Kidney glomerular epithelial cell (primary cell): ENCODE results near the gene EDNRA.

Experiments used
- DNase-seq: peaks from one replicate; lab custom pipeline; 2025; lab: John Stamatoyannopoulos, UW

Gene EDNRA

GRCh38 chr4:147498031-147498660, 17.2 kb downstream of the EDNRA start:
- peak; percentile 73 for DNase-seq

DNA sequence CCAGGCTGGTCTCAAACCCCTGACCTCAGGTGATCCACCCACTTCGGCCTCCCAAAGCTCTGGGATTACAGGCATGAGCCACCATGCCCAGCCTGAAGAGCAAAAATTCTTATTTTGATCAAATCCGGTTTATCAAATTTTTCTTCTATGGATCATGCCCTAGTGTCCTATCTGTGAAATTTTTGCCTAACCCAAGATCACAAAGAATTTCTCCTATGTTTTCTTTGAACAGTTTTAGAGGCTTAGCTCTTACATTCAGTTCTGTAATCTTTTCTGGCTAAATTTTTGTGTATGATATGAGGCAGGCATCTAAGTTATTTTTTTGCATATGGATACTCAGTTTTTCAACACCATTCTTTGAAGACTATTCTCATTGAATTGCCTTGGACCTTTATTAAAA, 27.4 kb downstream of the EDNRA start:
- no peak for DNase-seq

- no peak for DNase-seq
These were observed 28.5 kb downstream of the EDNRA start for GRCh38 chr4:147509386-147509785.

GRCh38 chr4:147510962-147511668, 30.2 kb downstream of the EDNRA start:
- no peak for DNase-seq

GRCh38 chr4:147513091-147513490, 32.2 kb downstream of the EDNRA start:
- no peak for DNase-seq

GRCh38 chr4:147513952-147514351, 33.1 kb downstream of the EDNRA start:
- DNase-seq, result no peak

DNA sequence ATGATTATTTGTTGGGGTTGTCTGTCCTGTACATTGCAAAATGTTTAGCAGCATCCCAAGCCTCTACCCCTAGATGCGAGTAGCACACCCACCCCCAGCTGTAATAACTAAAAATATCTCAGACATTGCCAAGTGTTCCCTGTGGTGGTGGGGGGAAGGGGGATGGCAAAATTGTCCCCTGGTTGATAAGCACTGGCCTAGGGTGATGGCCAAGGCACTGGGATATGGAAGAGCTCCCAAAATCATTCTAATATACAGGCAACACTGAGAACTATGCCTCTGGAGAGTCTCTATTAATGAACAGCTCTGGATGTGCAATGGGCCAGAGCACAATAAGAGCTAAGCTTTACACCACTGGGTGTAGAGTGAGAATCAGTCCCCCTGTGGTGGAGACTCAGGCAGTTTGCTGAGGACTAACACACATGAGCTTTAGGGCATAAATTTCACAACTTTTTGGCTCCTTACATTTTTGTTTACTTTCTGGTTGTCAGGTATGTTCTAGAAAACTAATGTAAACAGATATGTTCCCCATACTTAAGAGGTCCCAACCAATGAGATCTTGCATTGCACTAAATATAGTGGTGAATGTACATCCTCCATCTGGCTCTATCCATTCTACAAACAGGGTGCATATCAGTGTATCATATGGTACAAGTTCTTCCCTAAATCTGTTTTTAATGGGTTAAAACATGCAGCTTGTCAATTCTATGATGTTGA, 34.5 kb downstream of the EDNRA start:
- no peak for DNase-seq

DNA sequence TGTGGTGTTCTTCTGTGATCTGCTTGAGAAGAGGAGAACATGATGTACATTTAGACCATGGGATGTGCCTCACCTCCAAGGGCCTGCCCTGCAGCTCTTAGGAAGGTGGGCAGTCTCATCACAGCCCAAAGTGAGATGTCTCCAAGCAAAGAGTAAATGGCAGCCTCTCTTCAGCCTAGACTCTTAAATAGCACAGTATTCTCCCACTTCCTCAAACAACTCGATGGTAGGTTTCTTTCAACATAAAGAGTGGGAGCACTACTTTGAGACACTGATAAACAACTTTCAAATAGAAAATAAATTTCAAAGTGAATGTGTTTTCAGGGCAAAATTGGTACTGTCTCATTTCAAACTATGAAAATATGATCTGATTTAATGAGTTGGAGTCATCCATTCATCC, 35.2 kb downstream of the EDNRA start:
- no peak for DNase-seq

DNA sequence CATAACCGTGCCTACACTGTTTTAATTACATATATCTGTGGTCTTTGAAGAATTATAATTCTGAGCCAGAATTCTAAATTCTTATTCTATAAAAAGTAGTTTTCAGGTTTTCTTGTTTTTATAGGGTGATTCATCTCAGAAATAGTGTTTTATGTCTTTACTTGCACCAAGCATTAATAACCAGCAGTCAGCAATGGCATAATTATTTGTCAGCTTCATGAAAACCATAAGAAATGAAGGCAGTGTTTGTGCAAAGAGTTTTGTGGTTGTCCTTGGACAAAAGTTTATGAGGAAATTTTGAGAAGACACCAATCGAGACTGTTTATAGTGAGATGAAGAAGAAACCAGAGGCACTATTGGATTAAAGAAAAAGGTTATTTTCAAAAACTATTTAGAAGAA, 37.2 kb downstream of the EDNRA start:
- DNase-seq, result no peak

- DNase-seq, result peak; percentile 30
These were observed 38.2 kb downstream of the EDNRA start for GRCh38 chr4:147518846-147519767.

GRCh38 chr4:147524601-147525000, 43.7 kb downstream of the EDNRA start:
- DNase-seq, result no peak

DNA sequence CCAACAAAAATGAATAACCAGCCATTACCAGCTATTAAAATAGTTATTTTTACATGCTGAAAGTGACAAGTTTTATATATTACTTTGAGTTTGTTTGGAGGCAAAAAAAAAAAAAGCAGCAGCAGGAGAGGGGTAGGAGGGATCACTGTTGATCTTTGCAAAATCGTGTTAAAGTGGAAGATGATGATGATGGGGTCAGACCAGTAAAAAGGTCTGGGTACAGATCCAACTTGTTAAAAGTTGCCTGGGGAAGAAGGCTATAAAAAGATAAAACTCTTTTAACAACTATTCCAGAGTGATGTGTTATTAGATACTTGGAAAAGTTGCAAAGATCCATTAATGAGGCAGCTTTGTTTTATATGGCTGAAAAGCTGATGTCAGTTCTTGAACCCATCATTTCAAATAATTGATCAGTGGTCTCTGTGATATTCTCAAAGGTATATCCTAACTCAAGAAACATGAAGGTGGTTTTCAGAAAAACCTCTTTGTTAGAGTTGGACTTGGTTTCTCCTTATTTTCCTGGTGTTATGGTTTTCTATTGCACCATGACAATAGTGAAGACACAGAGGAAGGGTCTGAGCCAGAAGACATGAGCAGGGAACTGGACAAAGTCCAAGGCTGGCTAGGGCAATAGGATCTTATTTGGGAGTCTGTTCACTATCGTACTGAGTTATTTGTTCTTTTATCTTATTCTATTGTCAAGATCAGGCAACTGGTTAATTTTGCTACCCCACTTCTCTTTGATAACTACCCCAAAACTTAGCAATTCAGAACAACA, 44.8 kb downstream of the EDNRA start:
- DNase-seq, result no peak

GRCh38 chr4:147526272-147526654, 45.4 kb downstream of the EDNRA start:
- no peak for DNase-seq

DNA sequence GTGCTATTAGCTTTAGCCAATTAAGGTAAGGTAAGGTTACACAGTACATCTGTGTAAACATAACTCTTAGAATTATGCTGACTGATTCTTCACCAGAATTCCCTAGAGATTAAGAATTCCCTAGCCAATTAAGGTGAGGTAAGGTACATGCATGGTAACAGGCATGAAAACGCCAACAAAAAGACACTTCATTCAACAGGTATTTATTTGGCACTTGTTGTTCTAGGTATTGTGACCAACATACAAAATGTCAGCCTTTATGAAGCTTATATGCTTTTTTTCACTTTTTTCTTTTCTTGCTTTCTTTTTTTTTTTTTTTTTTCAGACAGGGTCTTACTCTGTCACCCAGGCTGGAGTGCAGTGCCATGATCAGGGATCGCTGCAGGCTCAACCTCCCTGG, 47.2 kb downstream of the EDNRA start:
- DNase-seq, result no peak

GRCh38 chr4:147530134-147530533, 49.2 kb downstream of the EDNRA start:
- no peak for DNase-seq

- DNase-seq, result peak; percentile 42
These were observed 49.8 kb downstream of the EDNRA start for GRCh38 chr4:147530723-147531122.

DNA sequence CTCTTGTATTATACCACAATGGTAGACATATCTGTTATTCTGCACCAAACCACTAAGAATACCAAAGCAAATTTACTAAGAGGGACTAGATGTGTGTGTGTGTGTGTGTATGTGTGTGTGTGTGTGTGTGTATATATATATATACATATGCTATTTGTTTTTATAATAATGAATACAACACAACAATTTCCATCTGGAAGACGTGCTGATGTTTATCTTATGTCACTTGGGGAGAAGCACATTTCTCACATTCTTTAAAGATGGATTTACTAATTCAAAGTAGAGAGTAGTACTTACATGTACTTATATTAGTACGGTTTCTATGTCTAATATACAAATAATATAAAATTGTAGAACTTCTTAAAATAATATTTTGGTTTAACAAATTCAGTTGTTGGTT, 52.0 kb downstream of the EDNRA start:
- DNase-seq, result no peak

DNA sequence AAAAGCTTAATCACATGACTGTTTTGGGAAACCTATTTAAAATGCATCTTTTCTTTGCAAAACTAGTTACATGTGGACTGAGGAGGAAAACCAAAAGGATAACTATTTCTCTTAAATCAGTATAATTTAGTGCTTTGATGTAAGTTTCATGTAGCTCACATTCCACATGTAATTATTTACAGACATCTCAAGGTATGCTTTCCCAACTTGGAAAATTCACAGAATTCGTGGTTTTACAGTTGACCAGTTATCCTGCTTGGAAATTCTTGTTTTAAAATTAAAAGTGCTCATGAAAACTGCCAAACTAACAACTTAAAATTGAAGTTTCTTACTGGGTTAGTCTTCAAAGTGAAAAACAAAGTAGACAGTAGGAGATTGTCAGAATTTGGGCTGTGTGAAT, 52.4 kb downstream of the EDNRA start:
- no peak for DNase-seq

- no peak for DNase-seq
These were observed 54.2 kb downstream of the EDNRA start for GRCh38 chr4:147535124-147535523.

GRCh38 chr4:147538711-147539110, 57.8 kb downstream of the EDNRA start:
- no peak for DNase-seq

DNA sequence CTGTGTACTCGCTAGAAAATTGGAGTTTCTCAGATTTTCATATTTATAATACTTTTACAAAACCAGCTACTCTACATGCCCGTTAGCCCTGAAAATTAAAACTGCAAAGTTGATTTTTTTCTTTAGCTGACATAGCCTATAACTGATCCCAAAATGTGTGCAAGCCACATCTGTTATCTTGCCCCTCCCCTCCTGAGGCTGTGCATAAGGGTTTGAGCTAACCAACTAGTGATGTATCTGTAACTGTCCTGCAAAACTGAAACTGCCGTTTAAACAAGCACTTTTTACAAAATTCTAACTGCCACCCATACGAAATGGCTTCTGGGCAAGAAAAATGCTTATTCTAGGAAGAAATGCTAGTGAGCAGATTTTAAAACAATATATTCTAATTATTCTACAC, 59.1 kb downstream of the EDNRA start:
- DNase-seq, result no peak
